Karpas-422 (cell line): ENCODE measurements around the gene STRA6. TPM values are rescaled to one million over a fixed set of nuclear protein-coding genes. Genes with fewer than 3 reads are reported as not detected.
A peak's percentile ranks its signal among the peaks of the same experiment; 100 is the strongest.

Experiments
- DNase-seq: peaks from one replicate; pipeline ENCODE4 v3.0.0-alpha.2; 2015
- H2AFZ ChIP-seq: fragments of 200-600 bp; sonication (generic); 2 replicates; pipeline ENCODE4 v1.6.1; 2014; ENCODE audit warnings: antibody characterized with exemption, low read length, mixed read lengths
- H3K27ac ChIP-seq: fragments of 200-600 bp; sonication (generic); 2 replicates; pipeline ENCODE4 v1.5.1; 2014; ENCODE audit warnings: mild to moderate bottlenecking, low read length, moderate library complexity
- H3K27me3 ChIP-seq: fragments of 200-600 bp; sonication (generic); 2 replicates; pipeline ENCODE4 v1.6.1; 2014; ENCODE audit warnings: low read length, mixed read lengths
- H3K36me3 ChIP-seq: fragments of 200-600 bp; sonication (generic); 2 replicates; pipeline ENCODE4 v1.6.1; 2014; ENCODE audit warnings: low read length, mixed read lengths; ENCODE audit not compliant: insufficient read depth
- H3K4me1 ChIP-seq: fragments of 200-600 bp; sonication (generic); 2 replicates; pipeline ENCODE4 v1.6.1; 2014; ENCODE audit warnings: mild to moderate bottlenecking, low read length, mixed read lengths
- H3K4me2 ChIP-seq: fragments of 200-600 bp; sonication (generic); 2 replicates; pipeline ENCODE4 v1.6.1; 2014; ENCODE audit warnings: low read length, low read depth, mild to moderate bottlenecking; ENCODE audit not compliant: poor library complexity, severe bottlenecking
- H3K4me3 ChIP-seq: fragments of 200-600 bp; sonication (generic); 2 replicates; pipeline ENCODE4 v1.5.1; 2014; ENCODE audit warnings: mild to moderate bottlenecking, antibody characterized with exemption, low read length, mixed read lengths
- H3K79me2 ChIP-seq: fragments of 200-600 bp; sonication (generic); 2 replicates; pipeline ENCODE4 v1.6.1; 2014; ENCODE audit warnings: mild to moderate bottlenecking, low read length, mixed read lengths
- H3K9ac ChIP-seq: fragments of 200-600 bp; sonication (generic); 2 replicates; pipeline ENCODE4 v1.6.0; 2014; ENCODE audit warnings: low read length
- H3K9me2 ChIP-seq: fragments of 200-600 bp; sonication (generic), shearing (Covaris generic); replicated peaks from 2 replicates; pipeline ENCODE4 v1.6.0; 2014; ENCODE audit warnings: mild to moderate bottlenecking, low read length, moderate library complexity; ENCODE audit not compliant: insufficient read depth
- H3K9me3 ChIP-seq: fragments of 300-700, 200-600 bp; sonication (generic); 2 replicates; pipeline ENCODE4 v1.6.1; 2014; ENCODE audit warnings: low read length, mixed read lengths
- H4K20me1 ChIP-seq: fragments of 200-600 bp; sonication (generic); 2 replicates; pipeline ENCODE4 v1.6.1; 2014; ENCODE audit warnings: mild to moderate bottlenecking, antibody characterized with exemption, low read length, low read depth; ENCODE audit not compliant: insufficient read depth
- total RNA-seq: library from RNA; depleted of rRNA; stranded (reverse); fragments of >200 nt; shearing (Covaris generic); gene quantifications from 2 replicates; pipeline ENCODE4 v1.2.3, GENCODE V29; 2014; ENCODE audit warnings: low replicate concordance

STRA6 gene
- total RNA-seq, 1 experiment from 2014 or later = not detected

GRCh38 chr15:74242441-74243185, 40.0 kb upstream of the STRA6 start:
- no peak overlapping the region for H3K9ac ChIP-seq
- no peak overlapping the region for H2AFZ ChIP-seq
- H3K9me2 ChIP-seq = no peaks in the 10 kb centered on the region
- no peak overlapping the region for H3K4me3 ChIP-seq
- no peaks in the 10 kb centered on the region for H4K20me1 ChIP-seq
- no peaks in the 10 kb centered on the region for H3K79me2 ChIP-seq
- H3K4me2 ChIP-seq = no peak overlapping the region
- H3K4me1 ChIP-seq = no peaks in the 10 kb centered on the region
- H3K36me3 ChIP-seq = no peaks in the 10 kb centered on the region
- H3K9me3 ChIP-seq = no peaks in the 10 kb centered on the region
- no peaks in the 10 kb centered on the region for H3K27me3 ChIP-seq
- H3K27ac ChIP-seq = no peak overlapping the region
- no peak for DNase-seq

DNA sequence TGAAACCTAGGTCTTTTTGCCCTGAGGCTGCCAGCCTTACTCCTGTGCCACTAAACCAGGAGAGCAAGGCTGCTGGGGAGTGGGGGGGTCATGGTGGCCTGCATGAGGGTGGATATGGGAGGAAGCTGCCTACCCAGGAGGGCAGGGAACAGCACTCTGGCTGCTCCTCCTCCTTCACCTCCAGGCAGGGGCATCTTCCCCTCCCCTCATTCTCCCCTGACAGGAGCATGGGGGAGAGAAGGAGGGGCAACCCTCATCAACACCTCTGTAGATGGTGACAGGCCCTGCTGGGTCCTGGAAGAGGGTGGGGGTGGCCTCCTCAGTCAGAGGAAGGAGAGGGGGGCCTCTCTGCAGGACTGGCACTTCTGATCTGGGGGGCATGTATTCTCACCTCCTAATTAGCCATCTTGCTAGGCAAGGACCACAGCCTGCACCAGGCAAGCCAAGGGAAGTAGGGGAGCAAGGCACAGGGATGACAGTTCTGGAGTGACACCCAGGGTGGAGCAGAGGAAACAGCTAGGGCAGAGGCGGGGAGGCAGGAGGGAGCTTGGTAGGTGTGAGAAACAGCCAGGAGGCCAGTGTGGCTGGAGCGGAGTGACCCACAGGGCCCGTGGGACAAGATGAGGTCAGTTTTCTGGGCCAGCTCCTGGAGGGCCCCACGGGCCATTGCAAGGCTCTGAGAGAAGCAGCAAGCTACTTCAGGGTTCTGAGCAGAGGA, 38.5 kb upstream of the STRA6 start:
- Histone ChIP-seq H2AFZ (no peak overlapping the region), H3K4me3 (no peak overlapping the region), H3K79me2 (no peaks in the 10 kb centered on the region), H3K9me3 (no peaks in the 10 kb centered on the region), H3K9ac (no peak overlapping the region), H3K27me3 (no peaks in the 10 kb centered on the region), H3K4me1 (no peaks in the 10 kb centered on the region), H3K27ac (no peak overlapping the region), H3K9me2 (no peaks in the 10 kb centered on the region), H3K4me2 (no peak overlapping the region), H4K20me1 (no peaks in the 10 kb centered on the region), H3K36me3 (no peaks in the 10 kb centered on the region)
- no peak for DNase-seq

DNA sequence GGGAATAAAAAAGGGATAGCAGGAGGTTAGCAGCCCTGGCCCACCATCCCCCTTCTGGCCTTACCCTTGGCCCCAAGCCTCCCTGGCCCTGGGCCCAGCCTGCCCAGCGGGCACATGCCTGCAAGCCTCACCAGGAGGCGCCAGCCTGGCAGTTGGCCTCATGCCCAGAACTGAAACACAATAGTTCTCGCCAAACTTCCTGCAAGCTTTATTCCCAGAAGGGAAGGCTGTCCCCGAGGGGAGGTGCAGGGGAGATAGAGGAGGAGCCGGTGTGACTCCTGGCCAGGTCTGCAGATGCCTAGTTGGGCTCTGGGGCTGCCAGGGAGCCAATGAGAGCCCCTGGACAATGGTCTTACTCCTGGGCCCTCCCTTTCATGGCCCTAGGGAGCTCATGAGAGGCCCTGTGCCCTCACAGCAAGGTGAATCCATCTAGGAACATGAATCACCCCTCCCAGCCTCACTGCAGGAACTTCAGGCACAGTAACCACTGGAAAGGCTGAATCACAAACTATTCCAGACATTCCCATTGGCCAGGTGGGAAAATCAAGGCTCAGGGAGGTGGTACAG, 37.5 kb upstream of the STRA6 start:
- DNase-seq = peak; percentile 53
- Histone ChIP-seq H3K9ac (no peak overlapping the region), H3K27ac (no peak overlapping the region), H3K9me2 (no peaks in the 10 kb centered on the region), H4K20me1 (no peaks in the 10 kb centered on the region), H2AFZ (no peak overlapping the region), H3K36me3 (no peaks in the 10 kb centered on the region), H3K9me3 (no peaks in the 10 kb centered on the region), H3K27me3 (no peaks in the 10 kb centered on the region), H3K4me2 (no peak overlapping the region), H3K79me2 (no peaks in the 10 kb centered on the region), H3K4me1 (no peaks in the 10 kb centered on the region), H3K4me3 (no peak overlapping the region)

DNA sequence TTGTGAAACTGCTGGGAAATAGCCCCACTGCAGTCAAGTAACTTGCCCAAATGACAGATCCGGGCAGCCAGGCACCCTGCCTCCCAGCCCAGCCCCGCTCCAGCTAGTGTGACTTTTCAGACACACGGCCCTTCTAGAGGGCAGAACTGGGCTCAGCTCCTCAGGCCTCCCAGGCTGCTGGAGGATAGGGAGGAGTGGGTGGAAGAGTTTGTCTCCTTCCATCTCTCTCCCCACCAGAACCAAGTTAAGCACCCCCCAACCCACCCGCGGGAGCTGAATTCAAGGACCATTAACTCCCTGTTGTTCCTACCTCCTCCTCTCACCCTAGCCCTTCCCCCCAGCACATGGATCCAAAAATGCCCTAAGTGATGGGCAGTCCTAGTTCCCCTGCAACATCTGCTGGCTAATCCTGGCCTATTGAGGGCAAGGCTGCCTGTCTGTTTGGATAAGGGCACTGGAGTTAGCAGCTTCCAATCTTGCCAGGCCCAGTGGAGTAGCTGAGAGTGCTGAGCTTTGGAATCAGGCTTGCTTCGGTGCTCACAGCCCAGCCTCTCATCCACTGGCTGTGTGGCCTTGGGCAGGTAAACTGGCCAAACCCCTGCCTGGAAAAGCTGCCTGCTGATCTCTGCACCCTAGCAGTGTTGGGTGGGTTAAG, 36.6 kb upstream of the STRA6 start:
- Histone ChIP-seq H3K36me3 (no peaks in the 10 kb centered on the region), H3K4me1 (no peaks in the 10 kb centered on the region), H3K27ac (no peak overlapping the region), H3K9ac (no peak overlapping the region), H3K27me3 (no peaks in the 10 kb centered on the region), H3K79me2 (no peaks in the 10 kb centered on the region), H3K9me3 (no peaks in the 10 kb centered on the region), H4K20me1 (no peaks in the 10 kb centered on the region), H2AFZ (no peak overlapping the region), H3K4me2 (no peak overlapping the region), H3K9me2 (no peaks in the 10 kb centered on the region), H3K4me3 (no peak overlapping the region)
- DNase-seq = no peak

DNA sequence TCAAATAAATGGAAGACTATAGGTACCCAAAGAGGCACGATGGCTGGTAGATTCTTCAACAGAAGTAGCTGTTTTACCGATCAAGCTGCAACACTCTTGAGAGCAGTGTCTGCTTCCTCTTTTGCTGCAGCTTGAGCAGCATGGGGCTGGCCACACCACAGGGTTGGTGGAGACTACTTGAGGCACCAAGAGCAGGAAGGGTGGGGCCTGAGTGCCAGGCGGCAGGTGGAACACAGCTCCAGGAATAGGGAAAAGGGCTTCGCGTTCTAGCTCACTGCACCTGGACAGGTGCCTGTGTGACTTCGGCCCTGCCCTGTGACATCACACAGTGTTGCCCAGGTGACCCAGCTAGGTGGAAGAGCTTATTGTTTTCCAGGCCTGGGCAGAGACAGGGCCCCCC, 33.4 kb upstream of the STRA6 start, which contains the start of gene CCDC33:
Gene CCDC33 (plus strand): TSS at position 365 of the 400 bp plus-strand sequence. CDS start 394 bp downstream, outside the sequence.
- peak; percentile 68 for DNase-seq
- no peak within 1 kb of the TSS for H3K4me2 ChIP-seq
- H3K27me3 ChIP-seq = no peaks in the 10 kb centered on the region
- no peaks in the 10 kb centered on the region for H3K9me2 ChIP-seq
- no peak within 1 kb of the TSS for H3K4me3 ChIP-seq
- no peak within 1 kb of the TSS for H3K9ac ChIP-seq
- no peaks in the 10 kb centered on the region for H4K20me1 ChIP-seq
- H3K36me3 ChIP-seq = no peaks in the 10 kb centered on the region
- H3K4me1 ChIP-seq = no peaks in the 10 kb centered on the region
- no peaks in the 10 kb centered on the region for H3K79me2 ChIP-seq
- H3K27ac ChIP-seq = no peak within 1 kb of the TSS
- H2AFZ ChIP-seq = no peak within 1 kb of the TSS
- no peaks in the 10 kb centered on the region for H3K9me3 ChIP-seq

DNA sequence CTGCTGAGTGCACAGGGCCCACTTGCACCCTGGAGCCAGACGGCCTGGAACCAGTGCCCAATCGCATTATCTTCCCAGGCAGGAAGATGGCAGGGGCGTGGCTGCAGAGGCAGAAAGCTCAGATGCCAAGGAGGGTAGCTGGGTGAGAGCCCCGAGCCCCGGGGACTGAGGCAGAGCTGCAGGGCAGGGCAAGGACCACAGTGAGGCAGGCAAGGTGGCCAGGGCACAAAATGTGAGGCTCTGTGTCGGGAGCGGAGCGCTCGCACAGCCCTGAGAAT, 31.9 kb upstream of the STRA6 start:
- H3K27me3 ChIP-seq = no peaks in the 10 kb centered on the region
- H4K20me1 ChIP-seq = no peaks in the 10 kb centered on the region
- DNase-seq = no peak
- H3K79me2 ChIP-seq = no peaks in the 10 kb centered on the region
- H3K9me2 ChIP-seq = no peaks in the 10 kb centered on the region
- H3K4me2 ChIP-seq = no peak overlapping the region
- no peaks in the 10 kb centered on the region for H3K9me3 ChIP-seq
- H2AFZ ChIP-seq = no peak overlapping the region
- H3K4me3 ChIP-seq = no peak overlapping the region
- H3K36me3 ChIP-seq = no peaks in the 10 kb centered on the region
- no peak overlapping the region for H3K27ac ChIP-seq
- no peak overlapping the region for H3K9ac ChIP-seq
- H3K4me1 ChIP-seq = no peaks in the 10 kb centered on the region

DNA sequence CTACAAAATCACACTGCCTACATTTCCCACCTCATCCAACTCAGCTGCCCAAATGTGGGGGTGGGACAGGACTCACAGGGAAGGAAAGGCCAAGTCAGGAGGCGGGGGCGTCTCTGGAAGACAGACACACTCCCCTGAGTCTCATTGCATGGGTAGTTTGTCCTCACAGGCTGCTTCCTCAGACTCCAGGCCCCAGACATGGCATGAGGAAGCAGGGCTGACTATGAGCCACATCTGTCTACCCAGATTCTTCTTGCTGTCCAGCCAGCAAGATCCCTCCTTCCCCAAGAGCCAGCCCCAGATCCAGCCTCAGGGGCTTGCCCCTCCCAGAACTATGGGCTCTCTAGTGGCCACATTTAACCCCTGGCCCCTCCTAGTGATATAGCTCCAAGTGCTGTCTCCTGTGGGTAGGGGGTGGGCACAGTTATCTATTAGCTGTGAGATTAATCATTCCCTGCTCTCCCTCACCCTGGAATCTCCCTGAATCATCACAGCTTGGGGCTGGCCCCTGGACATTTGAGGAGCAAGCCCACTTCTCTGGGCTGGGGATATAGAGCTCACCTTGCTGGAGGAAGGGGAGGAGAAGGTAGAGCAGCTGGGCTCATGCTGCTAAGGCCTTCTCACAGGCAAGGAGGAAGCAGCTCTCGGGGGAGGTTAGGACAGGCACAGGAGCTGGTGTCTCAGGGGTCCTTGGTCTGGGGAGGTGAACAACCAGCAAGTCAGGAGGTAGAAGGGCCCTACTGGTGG, 31.4 kb upstream of the STRA6 start:
- no peak overlapping the region for H2AFZ ChIP-seq
- no peak overlapping the region for H3K4me2 ChIP-seq

GRCh38 chr15:74233373-74233772, 30.8 kb upstream of the STRA6 start:
- Histone ChIP-seq H3K9ac (no peak overlapping the region), H4K20me1 (no peaks in the 10 kb centered on the region), H3K27me3 (no peaks in the 10 kb centered on the region), H3K27ac (no peak overlapping the region), H3K79me2 (no peaks in the 10 kb centered on the region), H3K9me3 (no peaks in the 10 kb centered on the region), H3K4me2 (no peak overlapping the region), H3K36me3 (no peaks in the 10 kb centered on the region), H3K4me3 (no peak overlapping the region), H2AFZ (no peak overlapping the region), H3K9me2 (no peaks in the 10 kb centered on the region), H3K4me1 (no peaks in the 10 kb centered on the region)
- DNase-seq = no peak

More for the DNA sequence above, 31.4 kb upstream of the STRA6 start:
- Histone ChIP-seq H3K9me3 (no peaks in the 10 kb centered on the region), H3K4me1 (no peaks in the 10 kb centered on the region), H3K36me3 (no peaks in the 10 kb centered on the region), H4K20me1 (no peaks in the 10 kb centered on the region), H3K4me3 (no peak overlapping the region), H3K9ac (no peak overlapping the region), H3K9me2 (no peaks in the 10 kb centered on the region), H3K27me3 (no peaks in the 10 kb centered on the region), H3K79me2 (no peaks in the 10 kb centered on the region), H3K27ac (no peak overlapping the region)
- DNase-seq = no peak
